DLD1 (cell line): ENCODE data around the gene EEIG1.

Experiments
- in situ Hi-C: cut with HindIII; loops from 2 replicates; pipeline ENCODE4 v1.10.0; 2017; ENCODE audit warnings: low sequenced_read_pairs

Gene EEIG1

GRCh38 chr9:127961155-127961490 lies 19.7 kb downstream of the EEIG1 start:
- in situ Hi-C loops, result no loop called here

- in situ Hi-C loops, result no loop called here
Measured at GRCh38 chr9:127960410-127961154, 20.2 kb downstream of the EEIG1 start.

GRCh38 chr9:127959841-127960409 lies 20.9 kb downstream of the EEIG1 start:
- in situ Hi-C loops, result no loop called here

DNA sequence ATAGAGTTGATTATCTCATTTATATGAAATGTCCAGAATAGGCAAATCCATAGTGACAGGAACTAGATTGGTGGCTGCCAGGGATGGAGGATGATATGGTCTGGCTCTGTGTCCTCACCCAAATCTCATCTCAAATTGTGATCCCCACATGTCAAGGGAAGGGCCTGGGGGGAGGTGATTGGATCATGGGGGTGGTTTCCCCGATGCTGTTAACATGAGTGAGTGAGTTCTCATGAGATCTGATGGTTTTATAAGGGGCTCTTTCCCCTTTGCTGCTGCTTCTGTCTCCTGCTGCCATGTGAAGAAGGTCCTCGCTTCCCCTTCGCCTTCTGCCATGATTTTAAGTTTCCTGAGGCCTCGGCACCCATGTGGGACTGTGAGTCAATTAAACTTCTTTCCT lies 21.4 kb downstream of the EEIG1 start:
- in situ Hi-C loops, result no loop called here

GRCh38 chr9:127958728-127959127 lies 22.1 kb downstream of the EEIG1 start:
- in situ Hi-C loops, result no loop called here

DNA sequence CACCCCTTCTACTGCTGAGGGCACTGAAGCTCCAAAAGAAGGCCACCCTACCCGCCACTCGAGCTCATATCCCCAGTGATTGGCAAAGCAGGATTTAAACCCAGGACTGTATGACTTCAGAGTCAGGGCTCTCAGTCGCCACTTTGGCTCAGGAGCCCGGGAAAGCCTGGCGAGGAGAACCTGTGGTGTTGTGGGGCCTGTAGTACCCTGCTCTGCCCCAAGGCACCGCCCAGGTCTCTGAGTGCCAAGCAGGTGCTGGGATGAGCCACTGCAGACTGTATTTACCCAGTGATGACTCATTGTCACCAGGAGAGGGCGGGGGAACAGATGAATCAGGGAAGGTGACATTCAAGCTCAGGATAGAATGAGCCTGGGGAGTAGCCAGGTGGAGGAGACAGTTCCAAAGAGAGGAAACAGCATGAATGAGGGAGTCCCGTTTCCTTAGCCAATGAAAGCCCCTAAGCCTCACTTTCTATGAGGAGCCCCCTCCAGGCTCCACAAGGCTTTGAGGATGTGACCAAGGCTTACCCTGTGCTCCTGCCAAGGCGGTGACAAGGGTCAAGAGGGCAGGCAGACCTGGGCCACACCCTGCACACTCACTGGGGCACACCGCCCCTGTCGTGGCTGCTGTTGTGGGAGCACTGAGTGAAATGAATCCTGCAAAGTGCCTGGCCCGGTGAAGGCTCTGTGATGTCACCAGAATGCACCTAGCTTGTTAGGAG lies 25.3 kb downstream of the EEIG1 start:
- in situ Hi-C loops, result no loop called here

DNA sequence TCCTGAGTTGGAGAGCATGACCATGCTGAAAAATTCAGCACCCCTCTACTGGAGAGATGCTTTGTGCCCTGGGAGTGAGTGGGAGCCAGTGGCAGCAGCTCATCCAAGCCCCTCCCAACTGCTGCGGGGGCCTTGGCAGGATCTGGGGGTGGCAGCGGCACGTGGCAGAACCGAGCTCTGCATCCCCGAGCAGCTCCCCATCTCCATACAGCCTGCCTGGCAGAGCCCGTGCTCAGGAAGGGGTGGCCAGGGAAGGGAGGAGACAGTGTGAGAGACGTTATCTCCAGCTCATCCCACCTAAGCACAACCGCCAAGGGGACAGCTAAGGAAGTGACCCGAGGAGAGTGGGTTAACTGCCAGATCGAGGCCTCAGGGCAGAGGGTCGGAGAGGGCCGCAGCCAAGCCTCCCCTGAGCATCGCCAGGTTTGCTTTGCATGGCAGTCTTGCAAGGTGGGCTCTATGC lies 25.9 kb downstream of the EEIG1 start:
- in situ Hi-C loops, result no loop called here

DNA sequence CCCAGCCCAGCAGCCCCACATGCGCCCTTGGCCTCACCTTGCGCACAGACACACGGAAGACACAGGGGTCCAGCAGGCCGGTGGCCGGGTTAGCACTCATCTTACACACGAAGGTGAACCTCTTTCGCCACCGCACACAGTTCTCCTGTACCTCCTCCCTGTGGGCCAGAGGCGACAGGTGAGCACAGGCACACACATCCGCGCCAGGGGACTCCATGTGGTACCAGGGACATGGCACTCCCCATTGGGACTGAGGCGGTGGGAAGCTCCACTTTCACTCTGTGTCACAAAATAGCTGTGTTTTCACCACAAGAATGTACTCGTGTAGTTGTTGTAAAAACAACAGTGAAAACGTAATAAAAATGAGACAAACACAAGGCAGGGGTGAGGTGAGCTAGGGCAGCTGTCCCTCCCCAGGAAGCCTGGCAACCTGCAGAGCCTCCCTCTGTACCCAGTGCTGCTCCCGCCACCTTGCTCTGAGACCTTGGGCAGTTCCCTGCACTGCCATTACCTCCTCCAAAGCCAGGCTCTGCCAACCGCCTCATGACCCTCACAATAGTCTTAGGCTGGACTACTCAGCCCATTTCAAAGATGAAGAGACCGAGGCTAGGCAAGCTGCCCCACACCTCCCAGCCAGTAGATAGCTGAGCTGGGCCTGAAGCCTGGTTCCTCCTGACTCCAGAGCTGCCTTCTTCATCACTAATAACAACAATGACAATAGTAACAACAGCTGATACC lies 26.9 kb downstream of the EEIG1 start:
- in situ Hi-C loops, result no loop called here

- in situ Hi-C loops, result no loop called here
Measured at GRCh38 chr9:127953154-127953553, 27.6 kb downstream of the EEIG1 start.

- in situ Hi-C loops, result no loop called here
Measured at GRCh38 chr9:127950513-127951289, 30.1 kb downstream of the EEIG1 start.

DNA sequence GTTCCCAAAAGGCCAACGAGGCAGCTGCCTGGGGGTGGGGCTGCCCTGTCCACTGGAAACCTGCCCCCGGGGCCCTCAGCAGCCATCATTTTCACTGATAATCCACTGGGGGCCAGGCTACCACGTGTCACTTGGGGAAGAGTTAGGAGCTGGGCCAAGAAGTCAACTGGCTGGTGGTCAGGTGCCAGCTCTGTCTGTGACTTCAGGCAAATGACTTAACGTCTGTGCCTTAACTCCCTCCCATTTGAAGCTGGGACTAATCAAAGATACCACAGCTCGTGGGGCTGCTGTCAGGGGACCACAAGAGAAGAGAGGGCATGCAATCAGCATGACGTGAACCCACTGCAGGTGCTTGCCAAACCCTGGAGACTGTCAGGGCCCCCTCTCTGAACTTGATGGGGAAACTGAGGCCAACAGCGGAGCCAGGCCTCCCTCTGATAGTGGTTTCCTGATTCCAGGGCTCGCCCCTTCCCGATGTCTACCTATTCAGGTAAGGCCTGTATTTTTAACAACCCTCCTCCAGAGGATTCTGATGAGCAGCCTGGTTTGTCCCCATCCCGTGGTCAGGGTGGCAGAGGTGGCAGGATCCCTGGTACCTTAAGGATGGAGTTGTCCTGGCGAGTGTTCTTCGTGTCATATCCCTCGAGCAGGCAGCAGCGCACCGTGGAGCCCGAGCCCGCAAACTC lies 30.8 kb downstream of the EEIG1 start:
- in situ Hi-C loops, result no loop called here

DNA sequence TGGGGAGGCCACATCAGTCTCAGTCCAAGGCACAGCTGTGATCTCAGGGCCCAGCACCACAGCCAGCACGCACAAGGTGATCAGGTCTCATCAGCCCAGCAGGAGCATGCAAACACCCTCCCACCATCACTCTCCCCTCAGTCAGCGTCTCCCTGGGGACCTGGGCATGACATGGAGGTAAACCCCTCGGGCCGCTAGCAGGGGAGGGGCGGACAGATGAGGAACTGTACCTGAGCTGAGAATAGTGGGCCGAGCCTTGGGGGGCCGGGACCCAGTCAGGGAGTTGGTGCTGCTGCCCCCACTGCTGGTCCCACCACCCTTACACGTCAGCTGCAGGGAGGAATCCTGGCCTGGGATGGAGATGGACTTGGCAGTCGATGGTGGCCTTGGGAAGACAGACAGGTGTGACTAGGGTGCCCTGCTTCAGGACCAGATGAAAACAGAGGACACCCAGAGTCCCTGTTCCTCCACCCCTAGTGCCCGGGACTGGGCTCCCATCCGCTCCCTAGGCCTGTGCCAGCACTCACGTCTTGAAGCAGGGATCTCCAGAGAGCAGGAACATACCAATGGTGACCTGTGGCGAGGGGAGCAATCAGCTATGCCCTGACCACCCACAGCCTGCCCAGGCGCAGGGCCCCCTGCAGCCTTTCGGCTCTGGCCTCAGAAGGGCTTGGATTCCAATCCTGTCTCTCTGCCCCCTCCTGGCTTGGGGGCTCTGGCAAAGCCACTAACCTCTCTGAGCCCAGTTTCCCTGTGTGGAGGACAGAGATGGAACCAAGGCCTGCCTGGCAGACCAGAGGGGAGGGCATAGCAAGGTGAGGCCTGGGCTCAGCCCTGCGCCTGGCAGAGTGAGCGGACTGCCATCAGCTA lies 32.7 kb downstream of the EEIG1 start:
- in situ Hi-C loops, result no loop called here

DNA sequence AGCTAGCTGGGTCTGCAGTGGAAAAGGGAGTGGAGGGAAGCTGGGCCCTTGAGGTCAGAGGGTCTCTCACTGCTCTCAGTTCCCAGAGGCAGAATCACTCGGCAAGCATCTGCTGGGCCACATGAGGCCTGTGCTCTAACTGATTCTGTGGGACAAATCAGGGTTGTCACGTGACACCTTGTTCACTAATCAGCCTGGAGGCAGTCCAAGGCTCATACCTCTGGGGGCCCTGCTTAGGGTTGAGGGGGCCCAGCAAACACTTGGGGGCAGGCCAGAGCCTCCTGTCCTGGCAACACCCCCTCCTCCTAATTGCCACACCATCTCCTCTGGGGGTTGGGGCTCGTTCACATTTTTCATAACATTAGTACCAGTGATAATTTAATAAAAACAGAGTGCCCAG lies 34.1 kb downstream of the EEIG1 start:
- in situ Hi-C loops, result no loop called here

DNA sequence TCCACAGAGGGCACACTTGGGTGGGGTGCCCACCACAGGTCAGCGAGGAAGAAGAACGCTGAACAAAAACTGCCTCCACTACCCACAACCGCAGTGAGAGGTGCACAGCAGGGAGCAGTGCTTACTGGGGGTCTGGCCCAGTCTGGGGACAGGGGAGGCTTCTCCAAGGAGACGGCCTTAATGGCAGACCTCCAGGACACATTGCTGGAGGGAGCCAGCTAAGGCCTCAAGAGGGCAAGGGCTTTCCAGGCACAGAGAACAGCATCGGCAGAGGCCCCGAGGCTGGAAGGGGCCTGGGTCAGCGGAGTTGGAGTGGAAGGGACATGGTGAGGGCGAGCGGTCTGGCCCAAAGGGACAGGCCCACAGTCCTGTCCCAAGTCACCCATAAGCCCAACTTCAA lies 34.8 kb downstream of the EEIG1 start:
- in situ Hi-C loops, result no loop called here

DNA sequence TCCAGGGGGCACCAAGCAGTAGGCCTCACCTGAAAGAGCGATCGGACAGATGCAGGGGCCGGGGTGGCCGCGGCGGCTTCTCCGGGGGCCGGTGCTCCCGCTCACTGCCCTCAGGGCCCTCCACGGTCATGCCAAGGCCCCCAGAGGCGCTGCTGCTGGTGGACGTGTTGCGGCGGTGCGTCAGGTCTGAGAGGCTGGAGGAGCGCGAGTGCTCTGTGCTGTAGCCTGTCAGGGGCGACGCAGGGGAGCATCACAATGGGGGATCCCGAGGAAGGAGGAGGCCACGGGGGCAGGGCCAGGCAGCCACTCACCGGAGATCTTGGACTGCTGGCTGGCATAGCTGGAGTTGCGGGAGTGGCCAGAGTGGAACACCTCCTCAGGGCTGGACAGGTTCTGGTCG lies 35.5 kb downstream of the EEIG1 start:
- in situ Hi-C loops, result no loop called here

DNA sequence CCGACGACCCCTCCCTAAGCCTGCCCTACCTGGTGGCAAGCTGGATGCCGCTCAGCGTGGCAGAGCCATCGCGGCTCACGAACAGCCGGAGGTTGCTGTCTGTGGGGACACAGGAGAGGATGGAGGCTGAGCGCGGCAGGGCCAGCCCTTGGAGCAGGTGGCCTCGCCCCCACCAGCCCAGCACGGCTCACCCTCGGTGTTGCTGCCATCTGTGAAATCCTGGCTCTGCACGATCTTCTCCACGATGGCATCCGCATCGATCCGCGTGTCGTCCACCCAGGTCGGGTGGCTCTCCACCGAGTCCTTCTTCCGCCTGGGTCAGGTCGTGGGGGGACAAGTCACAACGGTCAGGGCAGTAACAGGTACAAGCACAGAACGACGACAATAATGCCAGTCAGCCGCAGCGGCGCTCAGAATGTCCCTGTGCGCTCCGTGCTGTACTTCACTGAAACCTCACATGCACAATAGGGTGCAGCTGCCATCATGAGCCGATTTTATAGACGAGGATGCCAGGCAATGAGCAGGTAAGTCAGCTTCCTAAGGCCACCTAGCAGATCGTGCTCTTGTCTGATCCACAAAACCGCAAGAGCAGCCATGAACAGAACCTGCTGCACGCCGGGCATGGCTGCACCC lies 36.1 kb downstream of the EEIG1 start:
- in situ Hi-C loops, result no loop called here

DNA sequence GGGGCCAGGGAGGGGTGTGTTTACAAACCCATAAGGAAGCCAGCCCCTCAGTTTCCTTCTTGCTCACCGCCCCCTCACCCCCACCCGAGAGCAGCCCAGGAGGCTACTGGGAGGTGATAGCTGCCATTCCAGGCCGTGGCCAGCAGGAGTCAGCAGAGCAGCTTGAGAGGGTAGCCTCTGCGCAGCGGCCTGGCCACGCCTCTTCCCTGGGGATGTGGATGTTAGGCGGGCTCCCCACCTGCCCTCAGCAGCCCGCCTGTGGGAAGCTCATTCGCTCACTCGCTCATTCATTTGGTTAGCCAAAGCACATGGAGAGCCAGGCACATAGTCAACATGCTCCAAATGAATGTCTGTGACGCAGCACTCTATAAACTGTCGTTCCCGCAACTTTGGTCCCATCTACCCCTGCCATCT lies 37.1 kb downstream of the EEIG1 start:
- in situ Hi-C loops, result no loop called here

- in situ Hi-C loops, result no loop called here
Measured at GRCh38 chr9:127943011-127943662, 37.7 kb downstream of the EEIG1 start.
